Heart left ventricle (tissue), 13 donors: Measurements from ENCODE around the gene PCNP.

ENCODE experiments used
- POLR2A ChIP-seq, 2 donors: fragments of 450-650 bp; IDR thresholded peaks; one replicate each; pipeline ENCODE4 v1.6.1; 2017; ENCODE audit warnings: antibody characterized with exemption in 2 of 2, mild to moderate bottlenecking in 2 of 2, moderate library complexity in 2 of 2
- TF ChIP-seq, protein P1 (sequence below), 12 donors: fragments of 200-600 bp; sonication (generic) in 4 of 12; IDR thresholded peaks; one replicate each; pipeline versions ENCODE4 v1.5.0 to v1.8.0; 2018 to 2022; ENCODE audit warnings: antibody characterized with exemption in 12 of 12, mild to moderate bottlenecking in 5 of 12
- donor health status: ischemic (EF 13 %, LVEDD 7.1; RV severe dilation, severe dysfunction).
- donor health status: DM: no; HTN: yes; CAD: no.
- donor health status: DM: no; HTN: no; CAD: no.
- donor health status: ischemic (EF 25% LVEDD 6.9; RV normal size, moderate dysfunction).
- donor health status: ischemic (EF 25% LVEDD 5.7; RV mildly dilated, moderate dysfunction).
- donor health status: ischemic (EF 35%, LVEDD 5.7; RV mildly dilated, moderate dysfunction).
- donor health status: nonischemic (EF 11% LVEDD 7.7; RV severe dilation, severe dysfunction).
- donor health status: DM: yes; HTN: yes; CAD: no.
- donor health status: PGD.
- donor health status: ischemic (EF 29% LVEDD 5.4; RV normal size, mild dysfunction).
- donor health status: nonischemic (EF 23%, LVEDD 6.1; RV moderate dilation, normal function).

- TF ChIP-seq, protein P1, sequence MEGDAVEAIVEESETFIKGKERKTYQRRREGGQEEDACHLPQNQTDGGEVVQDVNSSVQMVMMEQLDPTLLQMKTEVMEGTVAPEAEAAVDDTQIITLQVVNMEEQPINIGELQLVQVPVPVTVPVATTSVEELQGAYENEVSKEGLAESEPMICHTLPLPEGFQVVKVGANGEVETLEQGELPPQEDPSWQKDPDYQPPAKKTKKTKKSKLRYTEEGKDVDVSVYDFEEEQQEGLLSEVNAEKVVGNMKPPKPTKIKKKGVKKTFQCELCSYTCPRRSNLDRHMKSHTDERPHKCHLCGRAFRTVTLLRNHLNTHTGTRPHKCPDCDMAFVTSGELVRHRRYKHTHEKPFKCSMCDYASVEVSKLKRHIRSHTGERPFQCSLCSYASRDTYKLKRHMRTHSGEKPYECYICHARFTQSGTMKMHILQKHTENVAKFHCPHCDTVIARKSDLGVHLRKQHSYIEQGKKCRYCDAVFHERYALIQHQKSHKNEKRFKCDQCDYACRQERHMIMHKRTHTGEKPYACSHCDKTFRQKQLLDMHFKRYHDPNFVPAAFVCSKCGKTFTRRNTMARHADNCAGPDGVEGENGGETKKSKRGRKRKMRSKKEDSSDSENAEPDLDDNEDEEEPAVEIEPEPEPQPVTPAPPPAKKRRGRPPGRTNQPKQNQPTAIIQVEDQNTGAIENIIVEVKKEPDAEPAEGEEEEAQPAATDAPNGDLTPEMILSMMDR (IDR thresholded peaks at IDR 0.05): no peak
- no peak for TF ChIP-seq POLR2A (IDR thresholded peaks at IDR 0.05)
Observed at GRCh38 chr3:101633186-101633585, 59.2 kb downstream of the PCNP start.
